Left lobe of liver (tissue), 2 donors: Measurements from ENCODE around the gene CDCA4. TPM values are rescaled to one million over a fixed set of nuclear protein-coding genes. Genes with fewer than 3 reads are reported as not detected.
A peak's percentile ranks its signal among the peaks of the same experiment; 100 is the strongest.

Experiments used
- ATAC-seq: fragments of 200-7000 bp; cut with Tn5 transposase; one replicate; pipeline ENCODE4 v1.9.1; 2020; ENCODE audit warnings: mild to moderate bottlenecking, moderate library complexity
- DNase-seq: peaks from one replicate; pipeline ENCODE4 v3.0.0-alpha.2; 2020; ENCODE audit warnings: low spot score
- total RNA-seq: library from RNA; stranded (reverse); gene quantifications from one replicate; pipeline ENCODE4 v1.2.1, GENCODE V29; 2021
- donor health status: DM: no; HTN: no; CAD: no; lungs with moderate emphysema.
- donor health status: DM: no; HTN: yes; CAD: no.

CDCA4 gene
- total RNA-seq, 1 donor from 2014 or later = 1.4 TPM

DNA sequence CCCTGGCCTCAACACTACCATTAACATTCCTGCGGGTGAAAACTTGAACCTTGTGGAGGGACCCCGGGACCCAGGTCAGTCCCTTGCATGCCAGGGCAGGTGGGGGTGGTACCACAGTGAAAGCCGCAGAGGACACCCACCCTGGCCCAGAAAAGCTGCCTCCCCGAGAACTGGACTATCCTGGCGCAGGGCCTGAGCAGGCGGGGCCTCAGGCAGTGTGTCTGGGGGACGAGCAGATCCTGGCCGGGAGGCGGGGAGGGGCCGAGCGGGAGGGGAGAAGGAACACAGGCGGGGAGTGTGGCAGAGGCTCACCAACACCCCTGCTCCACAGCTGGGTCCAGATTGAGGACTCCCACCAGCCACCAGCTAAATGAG lies 52.7 kb downstream of the CDCA4 start:
- no peak for DNase-seq
- peak; percentile 60 for ATAC-seq

DNA sequence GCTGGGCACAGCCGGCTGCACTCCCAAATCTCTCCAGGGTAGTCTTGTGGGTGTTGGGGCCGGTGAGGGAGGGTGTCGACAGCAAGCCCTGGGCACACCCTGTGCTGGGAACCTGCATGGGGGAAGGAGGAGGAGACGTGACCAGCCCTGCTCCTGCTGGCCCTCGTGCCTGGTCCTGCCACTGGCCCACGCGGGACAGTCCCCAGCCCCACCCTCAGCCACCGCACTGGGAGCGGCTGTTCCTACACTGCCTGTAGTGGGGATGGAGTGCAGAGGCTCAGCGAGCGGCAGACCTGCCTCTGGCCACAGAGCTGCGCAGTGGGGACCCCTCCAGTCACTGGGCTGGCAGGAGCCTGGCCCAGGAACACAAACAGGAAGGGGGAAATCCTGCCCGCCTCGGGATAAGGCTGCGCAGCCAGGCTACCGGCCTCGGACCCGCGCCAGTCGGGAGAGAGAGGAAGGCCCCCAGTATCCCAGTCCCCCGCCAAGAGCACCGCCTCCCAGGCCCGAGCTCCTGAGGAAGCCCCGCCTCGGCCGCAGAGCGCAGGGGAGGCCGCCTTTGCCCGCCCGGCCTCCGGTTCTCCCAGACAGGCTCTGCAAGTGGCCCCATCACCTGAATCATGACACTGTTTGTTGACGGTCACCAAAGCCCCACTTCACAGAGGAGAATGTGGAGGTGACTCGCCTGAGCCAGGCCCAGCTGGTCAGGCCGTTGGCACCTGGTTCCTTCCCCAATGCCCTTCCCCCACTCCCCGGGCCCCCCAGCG lies 53.3 kb downstream of the CDCA4 start:
- peak; percentile 46 for ATAC-seq

DNA sequence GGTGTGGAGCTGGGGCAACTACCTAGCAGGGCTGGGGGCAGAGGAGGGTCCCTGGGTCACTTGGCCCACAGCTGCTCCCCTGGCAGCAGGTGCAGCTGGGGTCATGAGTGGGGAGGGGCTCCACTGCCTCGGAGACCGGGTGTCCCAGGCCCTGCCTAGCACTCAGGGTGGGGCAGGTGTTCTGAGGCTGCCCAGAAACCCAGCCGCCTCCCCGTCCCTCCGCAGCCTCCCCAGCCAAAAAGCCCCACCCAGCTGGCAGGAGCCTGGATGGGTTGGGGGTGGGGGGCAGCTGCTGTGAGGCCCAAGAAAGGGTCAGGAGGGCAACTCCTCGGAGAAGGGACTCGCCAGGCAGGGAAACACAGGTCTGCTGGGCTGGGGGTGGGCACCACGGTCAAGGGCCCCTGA lies 53.9 kb downstream of the CDCA4 start:
- ATAC-seq (no peak), DNase-seq (no peak)

More for the DNA sequence above, 53.3 kb downstream of the CDCA4 start:
- no peak for DNase-seq

DNA sequence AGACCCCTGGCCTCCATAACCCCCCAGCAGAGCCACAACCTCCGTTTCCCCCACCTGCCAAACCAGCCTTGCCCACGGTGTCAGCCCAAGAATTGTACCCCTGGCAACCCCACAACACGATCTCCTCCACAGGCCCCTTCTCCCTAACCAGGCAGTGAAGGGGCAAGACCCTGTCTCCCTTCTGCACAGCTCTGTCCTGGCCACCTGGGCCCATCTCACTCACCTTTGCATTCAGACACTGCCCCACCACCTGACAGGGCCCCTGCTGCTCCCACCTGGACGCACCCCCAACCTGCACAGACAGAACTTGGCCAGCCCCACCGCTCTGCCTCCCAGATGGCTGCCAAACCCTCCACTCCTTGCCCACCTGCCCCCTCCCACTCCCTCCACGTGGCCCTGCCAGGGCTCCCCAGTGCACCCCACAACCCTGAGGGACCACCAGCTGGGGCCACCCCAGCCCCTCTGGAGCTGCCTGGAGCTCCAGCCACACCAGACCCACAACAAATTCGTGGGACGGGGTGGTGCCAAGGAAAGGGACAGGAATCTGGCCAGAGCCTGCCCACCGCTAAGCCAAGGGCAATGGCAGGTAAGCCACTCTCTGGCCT lies 54.5 kb downstream of the CDCA4 start:
- DNase-seq (no peak), ATAC-seq (no peak)

DNA sequence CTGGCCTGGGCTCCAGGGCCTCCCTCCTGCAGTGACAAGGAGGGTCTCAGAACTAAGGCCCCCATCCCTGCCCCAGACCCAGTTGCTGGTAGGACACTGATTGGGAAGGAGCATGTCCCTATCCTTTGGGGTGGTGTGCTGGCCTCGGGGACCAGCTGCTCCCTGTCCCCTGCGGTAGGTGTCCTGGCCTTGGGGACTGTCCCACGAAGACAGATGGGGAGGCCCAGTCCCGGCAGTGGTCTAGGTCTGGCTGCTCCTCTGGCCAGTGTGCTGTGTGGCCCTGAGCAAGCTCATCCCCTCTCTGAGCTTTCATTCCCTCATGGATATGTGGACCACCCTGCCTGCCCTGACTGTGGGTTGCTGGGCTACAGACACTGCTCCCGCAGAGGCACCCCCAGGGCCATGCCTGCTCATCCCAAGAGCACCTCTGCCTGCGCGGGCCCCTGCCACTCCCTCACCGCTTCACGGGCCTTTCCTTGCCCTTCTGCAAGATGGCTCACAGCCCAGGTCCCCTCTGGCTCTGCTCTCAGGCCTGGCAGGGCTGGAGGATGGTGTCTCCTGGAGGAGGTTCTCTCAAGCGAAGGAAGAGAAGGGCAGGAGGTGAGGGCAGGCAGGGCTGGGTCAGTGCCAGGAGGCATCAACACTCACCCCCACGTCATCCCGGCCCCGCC lies 55.2 kb downstream of the CDCA4 start:
- DNase-seq (no peak), ATAC-seq (no peak)

DNA sequence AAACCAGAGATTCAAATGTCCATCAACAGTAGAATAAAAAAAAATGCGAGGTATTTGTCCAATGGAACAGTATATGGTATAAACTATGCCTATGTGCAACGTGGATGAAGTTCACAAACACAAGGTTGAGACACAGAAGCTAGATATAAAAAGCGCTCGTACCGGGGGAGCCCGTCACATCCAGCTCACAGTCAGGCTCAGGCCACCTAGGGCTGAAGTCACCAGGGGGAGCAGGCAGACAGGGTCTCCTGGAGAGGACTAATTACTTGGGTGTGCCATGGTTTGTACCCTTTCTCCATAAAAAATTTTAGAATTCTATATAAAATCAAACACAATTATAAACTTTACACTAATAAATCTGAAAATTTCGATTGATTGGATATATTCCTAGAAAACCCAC lies 56.3 kb downstream of the CDCA4 start:
- ATAC-seq (no peak), DNase-seq (no peak)

Other genes with a start within 250 kb of the CDCA4 start
- 90.1 TPM for gene AKT1, start 225.3 kb downstream of the CDCA4 start, total RNA-seq
- gene ZBTB42, start 220.0 kb downstream of the CDCA4 start, total RNA-seq = 4.9 TPM
- 22.9 TPM for gene CEP170B, start 155.8 kb downstream of the CDCA4 start, total RNA-seq
- not detected for gene PLD4, start 96.2 kb downstream of the CDCA4 start, total RNA-seq
- gene AHNAK2, start 42.7 kb downstream of the CDCA4 start, total RNA-seq = 5.5 TPM
- gene CLBA1, start 35.3 kb downstream of the CDCA4 start, total RNA-seq = 2.2 TPM
- 0.40 TPM for gene GPR132, start 44.3 kb upstream of the CDCA4 start, total RNA-seq
- gene JAG2, start 147.7 kb upstream of the CDCA4 start, total RNA-seq = 1.3 TPM
- gene NUDT14, start 160.2 kb upstream of the CDCA4 start, total RNA-seq = 11.5 TPM
- 20.3 TPM for gene BTBD6, start 227.4 kb upstream of the CDCA4 start, total RNA-seq